Left lung (tissue), 14 donors: Measurements from ENCODE around the gene TMEM98. TPM values are rescaled to one million over a fixed set of nuclear protein-coding genes. Genes with fewer than 3 reads are reported as not detected.

Experiments
- ATAC-seq: fragments of 200-7000 bp; cut with Tn5 transposase; one replicate; pipeline ENCODE4 v1.9.1; 2020; ENCODE audit warnings: moderate library complexity
- DNase-seq, 4 donors: peaks; one replicate each; pipeline ENCODE4 v3.0.0-alpha.2; 2013 to 2020
- H3K27ac ChIP-seq, 2 donors: fragments of 200-600 bp; sonication (generic) in 1 of 2; one replicate each; pipeline versions ENCODE4 v1.5.0 to v1.8.0; 2020 to 2021
- H3K27me3 ChIP-seq, 2 donors: fragments of 200-600 bp; sonication (generic) in 1 of 2; one replicate each; pipeline versions ENCODE4 v1.5.0 to v1.8.0; 2020 to 2021
- H3K36me3 ChIP-seq, 2 donors: fragments of 200-600 bp; sonication (generic) in 1 of 2; one replicate each; pipeline versions ENCODE4 v1.5.0 to v1.8.0; 2020 to 2021
- H3K4me1 ChIP-seq, 2 donors: fragments of 200-600 bp; one replicate each; pipeline ENCODE4 v1.8.0; 2021
- H3K4me3 ChIP-seq, 2 donors: fragments of 200-600 bp; sonication (generic) in 1 of 2; one replicate each; pipeline versions ENCODE4 v1.5.0 to v1.8.0; 2020 to 2021; ENCODE audit warnings: mild to moderate bottlenecking in 1 of 2
- H3K9me3 ChIP-seq, 2 donors: fragments of 200-600 bp; sonication (generic) in 1 of 2; one replicate each; pipeline versions ENCODE4 v1.5.0 to v1.8.0; 2020 to 2021
- intact Hi-C, 2 donors: fragments of 100-400 bp; cut with DNase I; formaldehyde crosslinking; loops; one replicate each; pipeline versions ENCODE4 v1.11.2 to v1.14.2; 2022
- long read RNA-seq, 12 donors: library from polyadenylated mRNA in 2 of 12; unstranded in 2 of 12; transcript quantifications; one replicate each; pipeline ENCODE4 v2.0.0 and lab custom pipeline, GENCODE V29; 2019 to 2026
- polyA plus RNA-seq, 6 donors: library from polyadenylated mRNA; unstranded; fragments of 120-200 nt; gene quantifications; one replicate each; pipeline ENCODE4 v1.2.1, GENCODE V29; 2013; ENCODE audit not compliant: insufficient read length in 6 of 6
- total RNA-seq, 2 donors: library from RNA; stranded (reverse); fragmentation: NEBNext Ultra II Directional; extraction: Animal tissue kit (Norgen Biotek cat#: 25700); gene quantifications; one replicate each; pipeline ENCODE4 v1.2.1, GENCODE V29; 2021
- TF ChIP-seq, protein P1 (sequence below), 2 donors: fragments of 200-600 bp; sonication (generic) in 1 of 2; IDR thresholded peaks; one replicate each; pipeline versions ENCODE4 v1.5.0 to v1.8.0; 2021; ENCODE audit warnings: antibody characterized with exemption in 2 of 2
- donor health status: DM: no; HTN: yes; CAD: no.
- donor health status: DM: no; HTN: no; CAD: no.

The TMEM98 gene, protein sequence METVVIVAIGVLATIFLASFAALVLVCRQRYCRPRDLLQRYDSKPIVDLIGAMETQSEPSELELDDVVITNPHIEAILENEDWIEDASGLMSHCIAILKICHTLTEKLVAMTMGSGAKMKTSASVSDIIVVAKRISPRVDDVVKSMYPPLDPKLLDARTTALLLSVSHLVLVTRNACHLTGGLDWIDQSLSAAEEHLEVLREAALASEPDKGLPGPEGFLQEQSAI
- 100 to 1,000 TPM in 1 of 2 donors, 10 to 100 TPM in 1; 57.1 to 142 TPM for total RNA-seq
- polyA plus RNA-seq: 100 to 1,000 TPM; 250 to 313 (median 278) TPM
- long read RNA-seq, donor 1, full-length matches to known transcripts: 129 of 198 reads
- long read RNA-seq, donor 1, partial matches to known transcripts: 50 of 198 reads
- long read RNA-seq, donor 1, other reads (novel, unspliced or antisense): 19 of 198 reads
- long read RNA-seq, donor 2, full-length matches to known transcripts: 92 of 138 reads
- long read RNA-seq, donor 2, partial matches to known transcripts: 35 of 138 reads
- long read RNA-seq, donor 2, other reads (novel, unspliced or antisense): 11 of 138 reads
- long read RNA-seq, donor 3, full-length matches to known transcripts: 125 of 163 reads
- long read RNA-seq, donor 3, partial matches to known transcripts: 25 of 163 reads
- long read RNA-seq, donor 3, other reads (novel, unspliced or antisense): 13 of 163 reads
- long read RNA-seq, donor 4, full-length matches to known transcripts: 156 of 193 reads
- long read RNA-seq, donor 4, partial matches to known transcripts: 13 of 193 reads
- long read RNA-seq, donor 4, other reads (novel, unspliced or antisense): 24 of 193 reads
- long read RNA-seq, donor 5, full-length matches to known transcripts: 129 of 162 reads
- long read RNA-seq, donor 5, partial matches to known transcripts: 28 of 162 reads
- long read RNA-seq, donor 5, other reads (novel, unspliced or antisense): 5 of 162 reads
- long read RNA-seq, donor 6, full-length matches to known transcripts: 170 of 202 reads
- long read RNA-seq, donor 6, partial matches to known transcripts: 23 of 202 reads
- long read RNA-seq, donor 6, other reads (novel, unspliced or antisense): 9 of 202 reads
- long read RNA-seq, donor 7, full-length matches to known transcripts: 77 of 108 reads
- long read RNA-seq, donor 7, partial matches to known transcripts: 26 of 108 reads
- long read RNA-seq, donor 7, other reads (novel, unspliced or antisense): 5 of 108 reads
- long read RNA-seq, donor 8, full-length matches to known transcripts: 77 of 83 reads
- long read RNA-seq, donor 8, partial matches to known transcripts: 6 of 83 reads
- long read RNA-seq, donor 8, other reads (novel, unspliced or antisense): 0 of 83 reads
- long read RNA-seq, donor 9, partial matches to known transcripts: 0 of 1 reads
- long read RNA-seq, donor 9, other reads (novel, unspliced or antisense): 0 of 1 reads
- long read RNA-seq, donor 10, full-length matches to known transcripts: 105 of 129 reads
- long read RNA-seq, donor 10, partial matches to known transcripts: 7 of 129 reads
- long read RNA-seq, donor 10, other reads (novel, unspliced or antisense): 17 of 129 reads
- long read RNA-seq, donor 11: 0 reads
- long read RNA-seq, donor 12, full-length matches to known transcripts: 91 of 122 reads
- long read RNA-seq, donor 12, partial matches to known transcripts: 26 of 122 reads
- long read RNA-seq, donor 12, other reads (novel, unspliced or antisense): 5 of 122 reads

DNA sequence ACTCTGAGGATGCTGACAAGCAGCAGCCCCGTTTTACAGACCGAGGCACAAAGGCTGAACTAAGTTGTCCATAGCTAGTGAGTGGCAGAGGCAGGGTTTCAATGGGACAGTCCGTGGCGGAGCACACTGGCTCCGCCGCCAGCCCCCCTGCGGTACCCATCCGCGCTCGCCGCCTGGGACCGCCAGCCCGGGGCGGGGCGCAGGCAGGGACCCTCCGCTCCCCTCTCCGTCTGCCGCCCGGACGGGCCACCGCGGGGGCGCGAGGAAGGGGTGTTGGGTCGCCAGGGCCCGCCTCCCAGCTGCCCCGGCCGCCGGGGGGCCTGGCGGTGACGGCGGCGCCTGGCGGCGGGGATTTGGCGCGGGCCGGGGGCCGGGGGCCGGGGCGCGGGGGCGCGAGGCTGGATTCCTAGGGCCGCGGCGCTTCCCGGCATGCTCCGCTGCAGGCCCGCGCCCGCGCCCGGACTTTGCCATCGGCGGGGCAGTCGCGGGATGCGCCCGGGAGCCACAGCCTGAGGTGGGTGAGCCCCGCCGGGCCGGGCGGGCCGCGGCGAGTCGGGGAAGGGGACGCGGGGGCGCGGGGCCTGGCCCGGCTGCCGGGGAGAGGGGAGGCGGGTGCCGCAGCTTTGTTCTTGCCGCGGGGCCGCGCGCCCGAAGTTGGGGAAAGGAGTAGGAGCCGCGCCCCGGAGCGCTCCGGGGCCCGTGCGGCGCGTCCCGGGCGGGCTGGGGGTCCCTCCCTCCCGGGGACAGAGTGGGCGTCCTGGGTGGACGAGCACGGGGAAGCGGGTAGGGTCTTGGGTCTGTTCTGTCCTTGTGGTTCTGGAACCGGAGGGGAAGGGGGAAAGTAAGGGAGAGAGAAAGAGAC, at the start of gene TMEM98:
TSS of gene TMEM98 (plus strand) at position 430 of the 862 bp plus-strand sequence. CDS start 3,376 bp downstream, outside the sequence.
- DNase-seq: peak in 3 of 4 donors; percentile 54 to 83 (median 65)
- H3K36me3 ChIP-seq: no peaks in the 10 kb centered on the region
- peaks cover 5 to 9% of the 10 kb centered on the region in 2 donors for H3K4me1 ChIP-seq
- no peaks in the 10 kb centered on the region for H3K9me3 ChIP-seq
- TF ChIP-seq, protein P1, sequence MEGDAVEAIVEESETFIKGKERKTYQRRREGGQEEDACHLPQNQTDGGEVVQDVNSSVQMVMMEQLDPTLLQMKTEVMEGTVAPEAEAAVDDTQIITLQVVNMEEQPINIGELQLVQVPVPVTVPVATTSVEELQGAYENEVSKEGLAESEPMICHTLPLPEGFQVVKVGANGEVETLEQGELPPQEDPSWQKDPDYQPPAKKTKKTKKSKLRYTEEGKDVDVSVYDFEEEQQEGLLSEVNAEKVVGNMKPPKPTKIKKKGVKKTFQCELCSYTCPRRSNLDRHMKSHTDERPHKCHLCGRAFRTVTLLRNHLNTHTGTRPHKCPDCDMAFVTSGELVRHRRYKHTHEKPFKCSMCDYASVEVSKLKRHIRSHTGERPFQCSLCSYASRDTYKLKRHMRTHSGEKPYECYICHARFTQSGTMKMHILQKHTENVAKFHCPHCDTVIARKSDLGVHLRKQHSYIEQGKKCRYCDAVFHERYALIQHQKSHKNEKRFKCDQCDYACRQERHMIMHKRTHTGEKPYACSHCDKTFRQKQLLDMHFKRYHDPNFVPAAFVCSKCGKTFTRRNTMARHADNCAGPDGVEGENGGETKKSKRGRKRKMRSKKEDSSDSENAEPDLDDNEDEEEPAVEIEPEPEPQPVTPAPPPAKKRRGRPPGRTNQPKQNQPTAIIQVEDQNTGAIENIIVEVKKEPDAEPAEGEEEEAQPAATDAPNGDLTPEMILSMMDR (IDR thresholded peaks at IDR 0.05): no peak
- H3K4me3 ChIP-seq: peak within 1 kb of the TSS; percentile 36 to 44
- intact Hi-C loops: no loop called here
- peaks cover 0 to 57% of the 10 kb centered on the region in 2 donors for H3K27me3 ChIP-seq
- peak within 1 kb of the TSS in 1 of 2 donors; percentile 81 for H3K27ac ChIP-seq
- ATAC-seq: peak; percentile 70

DNA sequence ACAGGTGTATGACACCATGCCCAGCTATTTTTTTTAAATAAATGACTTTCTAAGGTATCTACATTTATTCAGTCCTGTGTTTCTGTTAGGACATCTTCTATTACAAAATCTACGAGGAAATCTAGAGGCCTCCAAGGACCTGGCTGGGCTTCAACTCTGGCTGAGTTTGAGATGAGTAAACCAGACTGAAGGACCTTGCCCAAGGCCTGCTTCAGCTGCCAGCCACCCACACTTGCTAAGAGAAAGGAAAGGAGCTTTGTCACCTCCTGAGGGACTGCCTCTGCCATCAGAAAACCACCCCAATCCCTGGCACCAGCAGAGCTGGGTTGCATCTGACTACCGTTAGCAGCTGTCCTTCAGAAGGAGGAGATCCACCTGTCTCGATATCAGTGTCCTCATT, 49.7 kb upstream of the TMEM98 start:
- no peak overlapping the region for H3K4me3 ChIP-seq
- intact Hi-C loops: loop anchor here in 1 of 2 donors (5.0 kb wide), 1 partner anchor 96 kb away; no protein-coding TSS in a partner anchor
- H3K27me3 ChIP-seq: peaks cover 0 to 25% of the 10 kb centered on the region in 2 donors
- H3K36me3 ChIP-seq: no peaks in the 10 kb centered on the region
- H3K4me1 ChIP-seq: peaks cover 11 to 22% of the 10 kb centered on the region in 2 donors
- ATAC-seq (peak; percentile 29), DNase-seq (peak in 1 of 4 donors; percentile 69)
- H3K27ac ChIP-seq: peak overlapping the region in 1 of 2 donors; percentile 76
- H3K9me3 ChIP-seq: no peaks in the 10 kb centered on the region
- TF ChIP-seq, protein P1 (IDR thresholded peaks at IDR 0.05): no peak

DNA sequence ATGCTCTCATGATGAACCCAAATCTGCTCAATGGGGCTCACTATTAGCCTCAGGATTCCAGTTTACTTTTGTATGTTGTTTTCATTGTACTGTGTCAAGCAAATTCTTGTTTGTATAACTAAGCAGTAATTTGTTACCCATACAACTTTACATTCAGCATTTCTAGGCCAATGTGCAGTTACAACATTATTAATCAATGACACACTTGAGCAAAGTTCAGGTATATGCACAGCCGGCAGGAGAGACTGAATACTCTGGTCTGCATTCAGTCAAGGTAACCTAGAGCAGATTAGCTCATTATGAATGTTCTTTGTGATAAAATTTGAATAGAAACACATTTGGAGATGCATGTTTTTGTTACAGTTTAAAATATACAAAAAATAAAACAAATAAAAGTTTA, 48.8 kb upstream of the TMEM98 start:
- H3K27me3 ChIP-seq: peaks cover 0 to 25% of the 10 kb centered on the region in 2 donors
- intact Hi-C loops: loop anchor here in 1 of 2 donors (5.0 kb wide), 1 partner anchor 97 kb away; no protein-coding TSS in a partner anchor
- H3K4me1 ChIP-seq: peaks cover 11 to 22% of the 10 kb centered on the region in 2 donors
- H3K36me3 ChIP-seq: no peaks in the 10 kb centered on the region
- DNase-seq (no peak), ATAC-seq (no peak)
- TF ChIP-seq, protein P1 (IDR thresholded peaks at IDR 0.05): no peak
- no peak overlapping the region for H3K27ac ChIP-seq
- no peaks in the 10 kb centered on the region for H3K9me3 ChIP-seq
- H3K4me3 ChIP-seq: no peak overlapping the region
